Testis (tissue), 3 donors: ENCODE measurements around the gene METTL23. TPM values are rescaled to one million over a fixed set of nuclear protein-coding genes. Genes with fewer than 3 reads are reported as not detected.
"Not testable (repeated sequence)": the region's sequence is repeated elsewhere in the genome, so short reads cannot be mapped to it uniquely, and the experiment has no call there.

ENCODE experiments used
- DNase-seq: peaks from one replicate; pipeline ENCODE4 v3.0.0-alpha.2; 2019
- H3K27ac ChIP-seq, 2 donors: fragments of 200-600 bp; sonication (generic); one replicate each; pipeline ENCODE4 v1.5.1; 2019
- H3K27me3 ChIP-seq: fragments of 200-600 bp; sonication (generic); one replicate; pipeline ENCODE4 v1.5.1; 2019
- H3K36me3 ChIP-seq: fragments of 200-600 bp; sonication (generic); one replicate; pipeline ENCODE4 v1.5.1; 2017; ENCODE audit warnings: low read depth; ENCODE audit errors: missing control alignments
- H3K4me1 ChIP-seq: fragments of 200-600 bp; sonication (generic); one replicate; pipeline ENCODE4 v1.5.1; 2019
- H3K4me3 ChIP-seq, 2 donors: fragments of 200-600 bp; sonication (generic); one replicate each; pipeline ENCODE4 v1.5.1; 2017 to 2019
- H3K9me3 ChIP-seq: fragments of 200-600 bp; sonication (generic); one replicate; pipeline ENCODE4 v1.5.1; 2017
- CTCF ChIP-seq, 3 experiments: fragments of 450-650 bp in 2 of 3; fragments of 200-600 bp in 1 of 3; sonication (generic) in 1 of 3; IDR thresholded peaks; one replicate each; pipeline ENCODE4 v1.5.1; 2016 to 2019; ENCODE audit warnings: antibody characterized with exemption in 3 of 3, mild to moderate bottlenecking in 2 of 3, moderate library complexity in 1 of 3
- POLR2A ChIP-seq: fragments of 450-650 bp; IDR thresholded peaks from one replicate; pipeline ENCODE4 v1.6.1; 2017; ENCODE audit warnings: antibody characterized with exemption, mild to moderate bottlenecking, moderate library complexity
- WGBS, 2 donors: methylation state at CpG; one replicate each; pipeline ENCODE4 v1.1.5; 2018; 5-methylcytosine and 5-hydroxymethylcytosine counted together
- intact Hi-C: fragments of 100-400 bp; cut with DNase I; formaldehyde crosslinking; loops from one replicate; pipeline ENCODE4 v1.15.1; 2023; ENCODE audit warnings: low total_unique reads
- polyA plus RNA-seq: library from polyadenylated mRNA; stranded (reverse); fragments of 350-450 nt; fragmentation: Illumina TruSeq; extraction: RNeasy Lipid Tissue Mini Kit (QIAGEN cat#74804); gene quantifications from one replicate; pipeline ENCODE4 v1.2.3, GENCODE V29; 2014; ENCODE audit warnings: low read depth, low replicate concordance; ENCODE audit not compliant: insufficient read depth
- total RNA-seq, 2 donors: library from RNA; depleted of rRNA; stranded (reverse); fragments of >200 nt; gene quantifications; one replicate each; pipeline ENCODE4 v1.2.3, GENCODE V29; 2016

The METTL23 gene
- total and polyA plus RNA-seq, 3 donors from 2014 or later, result 37.5 to 122 (median 45.3) TPM

GRCh38 chr17:76740329-76741118 is 13.9 kb downstream of the METTL23 start:
- intact Hi-C loops, result no loop called here
- no peaks in the 10 kb centered on the region for H3K36me3 ChIP-seq
- no peak overlapping the region for H3K27ac ChIP-seq
- WGBS, 2 donors, result 62 to 72% methylated on average over 5 of the region's 5 CpGs
- TF ChIP-seq CTCF (IDR thresholded peaks at IDR 0.05), result no peak
- H3K9me3 ChIP-seq, result no peaks in the 10 kb centered on the region
- H3K4me3 ChIP-seq, result no peak overlapping the region
- DNase-seq, result no peak
- H3K27me3 ChIP-seq, result no peaks in the 10 kb centered on the region
- peaks cover 8% of the 10 kb centered on the region for H3K4me1 ChIP-seq

- no peaks in the 10 kb centered on the region for H3K36me3 ChIP-seq
- no peak overlapping the region for H3K27ac ChIP-seq
- H3K27me3 ChIP-seq, result no peaks in the 10 kb centered on the region
- intact Hi-C loops, result no loop called here
- no peak overlapping the region for H3K4me3 ChIP-seq
- DNase-seq, result no peak
- no peak for TF ChIP-seq CTCF (IDR thresholded peaks at IDR 0.05)
- no peak for TF ChIP-seq POLR2A
- H3K9me3 ChIP-seq, result no peaks in the 10 kb centered on the region
- peaks cover 8% of the 10 kb centered on the region for H3K4me1 ChIP-seq
Observed at GRCh38 chr17:76742958-76743357, 16.3 kb downstream of the METTL23 start.

GRCh38 chr17:76744747-76745146 is 18.1 kb downstream of the METTL23 start:
- no peaks in the 10 kb centered on the region for H3K27me3 ChIP-seq
- WGBS, 2 donors, result 98 to 100% methylated on average over 2 of the region's 2 CpGs
- DNase-seq, result no peak
- no peak overlapping the region for H3K4me3 ChIP-seq
- TF ChIP-seq POLR2A (no peak), CTCF (IDR thresholded peaks at IDR 0.05) (no peak)
- no peaks in the 10 kb centered on the region for H3K36me3 ChIP-seq
- intact Hi-C loops, result no loop called here
- no peaks in the 10 kb centered on the region for H3K4me1 ChIP-seq
- no peaks in the 10 kb centered on the region for H3K9me3 ChIP-seq
- H3K27ac ChIP-seq, result no peak overlapping the region

- H3K4me3 ChIP-seq, H3K27me3 ChIP-seq, H3K27ac ChIP-seq, intact Hi-C loops, DNase-seq, H3K9me3 ChIP-seq, H3K36me3 ChIP-seq, H3K4me1 ChIP-seq: not testable (repeated sequence)
- WGBS, 2 donors, result 96 to 97% methylated on average over 6 of the region's 6 CpGs
Observed at GRCh38 chr17:76745785-76746184, 19.1 kb downstream of the METTL23 start.

- H3K36me3 ChIP-seq, result no peaks in the 10 kb centered on the region
- no peak overlapping the region for H3K4me3 ChIP-seq
- H3K27ac ChIP-seq, result no peak overlapping the region
- intact Hi-C loops, result no loop called here
- no peaks in the 10 kb centered on the region for H3K4me1 ChIP-seq
- TF ChIP-seq POLR2A, result no peak
- TF ChIP-seq CTCF (IDR thresholded peaks at IDR 0.05), result no peak
- no peak for DNase-seq
- 80 to 84% methylated on average over 9 of the region's 9 CpGs for WGBS, 2 donors
- no peaks in the 10 kb centered on the region for H3K27me3 ChIP-seq
- no peaks in the 10 kb centered on the region for H3K9me3 ChIP-seq
Observed at GRCh38 chr17:76747716-76748363, 21.2 kb downstream of the METTL23 start.
